DMS 273 (cell line): Measurements from ENCODE around the gene PIK3R6.
A peak's percentile ranks its signal among the peaks of the same experiment; 100 is the strongest.
"Not testable (repeated sequence)": the region's sequence is repeated elsewhere in the genome, so short reads cannot be mapped to it uniquely, and the experiment has no call there.

ENCODE experiments used
- DNase-seq: peaks from one replicate; lab custom pipeline; 2025; ENCODE audit not compliant: unreplicated experiment; lab: John Stamatoyannopoulos, UW

PIK3R6 gene

DNA sequence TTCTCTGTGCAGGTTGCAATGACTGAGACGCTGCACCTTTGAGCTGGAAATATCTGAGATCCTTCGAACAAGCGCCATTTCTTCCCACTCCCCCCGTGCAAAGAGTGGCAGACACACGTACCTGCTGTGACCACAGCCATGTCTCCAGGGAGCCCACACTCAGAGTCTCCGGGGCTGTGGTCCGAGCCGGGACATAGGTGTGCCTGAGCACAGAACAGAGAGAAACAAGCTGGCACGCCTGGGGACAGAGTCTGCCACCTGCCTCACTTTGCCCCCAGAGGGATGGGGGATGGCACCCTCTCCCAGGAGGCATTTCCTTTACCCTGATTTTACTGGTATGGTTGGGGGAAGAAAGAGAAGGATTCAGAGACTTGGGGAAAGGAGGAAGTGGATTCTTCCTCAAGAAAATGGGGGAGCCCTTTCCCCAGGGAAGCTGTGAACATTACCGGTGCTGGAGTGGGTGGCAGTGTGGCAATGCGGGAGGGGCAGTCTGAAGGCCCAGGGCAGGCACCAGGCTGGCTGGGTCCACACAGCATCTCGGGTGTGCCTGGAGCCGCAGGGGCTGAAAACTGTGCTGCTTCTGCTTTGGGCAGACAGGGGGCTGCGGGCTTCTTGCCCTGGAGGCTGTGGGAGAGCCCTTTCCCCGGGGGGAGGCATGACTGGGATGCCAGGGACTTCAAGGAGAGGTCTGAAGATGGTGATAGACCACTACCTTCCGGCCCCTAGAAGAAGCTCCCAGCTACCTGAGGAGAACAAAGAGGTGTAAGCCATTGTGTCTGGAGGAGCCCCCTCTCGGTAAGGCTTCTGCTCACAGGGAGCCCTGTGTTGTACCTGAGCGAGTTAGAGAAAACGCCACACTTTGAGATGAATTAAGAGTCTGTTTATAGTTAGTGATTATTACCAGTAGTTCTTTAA, 6.6 kb upstream of the PIK3R6 start:
- DNase-seq = no peak

GRCh38 chr17:8872705-8873435, 5.4 kb upstream of the PIK3R6 start:
- DNase-seq = no peak

DNA sequence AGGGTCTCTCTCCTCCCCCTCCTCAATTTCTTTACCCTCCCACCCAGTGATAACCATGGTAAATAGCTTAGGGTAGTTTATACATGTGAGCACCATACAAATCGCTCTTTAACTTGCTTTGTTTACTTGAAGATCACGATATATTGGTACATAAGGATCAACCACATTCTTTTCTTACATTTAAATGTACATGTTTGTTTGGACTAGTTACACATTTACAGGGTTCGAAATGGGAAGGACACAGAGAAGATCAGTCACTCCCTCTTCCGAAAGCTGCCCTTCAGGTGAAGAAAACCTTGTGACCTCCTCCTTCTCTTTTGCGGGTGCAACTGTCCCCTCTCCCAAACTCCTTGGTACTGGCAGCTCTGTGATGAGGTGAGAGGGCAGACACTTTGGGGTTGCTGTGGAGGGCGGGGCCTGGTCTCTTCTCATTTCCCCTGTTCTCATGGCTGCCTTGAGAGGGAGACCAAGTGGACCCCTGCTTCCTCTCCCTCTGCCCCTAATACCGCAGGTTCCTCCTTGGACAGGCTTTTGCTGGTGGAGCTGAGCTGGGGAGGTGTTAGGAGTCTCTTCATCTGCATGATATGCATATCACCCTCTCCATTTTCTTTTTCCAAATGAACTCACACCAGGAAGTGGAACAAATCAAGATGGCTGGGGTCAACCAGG, 4.7 kb upstream of the PIK3R6 start:
- no peak for DNase-seq

DNA sequence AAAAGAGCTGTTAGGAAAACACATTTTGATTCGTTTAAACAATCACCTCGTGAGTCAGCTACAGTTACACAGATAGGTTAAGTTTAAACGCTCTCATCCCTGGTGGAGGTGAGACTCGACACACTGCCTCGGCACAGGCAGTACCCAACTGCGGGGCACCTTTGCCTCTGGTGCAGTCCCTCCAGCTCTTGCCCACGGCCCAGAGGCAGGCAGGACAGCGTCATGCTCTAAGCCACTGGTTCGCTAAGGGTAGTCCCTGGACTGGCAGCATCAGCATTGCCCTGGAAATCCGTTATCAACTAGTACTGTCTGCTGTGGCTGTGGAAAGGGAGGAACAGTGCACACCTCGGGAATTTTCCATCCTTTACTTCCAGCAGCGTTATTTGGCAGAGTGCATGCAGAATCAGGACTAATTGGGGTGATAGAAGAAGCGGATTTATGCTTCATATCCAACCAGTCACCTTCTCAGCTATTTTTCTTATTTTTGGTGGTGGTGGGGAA, 3.7 kb upstream of the PIK3R6 start:
- no peak for DNase-seq

GRCh38 chr17:8870406-8871040, 3.0 kb upstream of the PIK3R6 start:
- DNase-seq = no peak

GRCh38 chr17:8869114-8869815, 1.8 kb upstream of the PIK3R6 start:
- DNase-seq = no peak

- DNase-seq = no peak
Measured at GRCh38 chr17:8868529-8868951, 1.1 kb upstream of the PIK3R6 start.

DNA sequence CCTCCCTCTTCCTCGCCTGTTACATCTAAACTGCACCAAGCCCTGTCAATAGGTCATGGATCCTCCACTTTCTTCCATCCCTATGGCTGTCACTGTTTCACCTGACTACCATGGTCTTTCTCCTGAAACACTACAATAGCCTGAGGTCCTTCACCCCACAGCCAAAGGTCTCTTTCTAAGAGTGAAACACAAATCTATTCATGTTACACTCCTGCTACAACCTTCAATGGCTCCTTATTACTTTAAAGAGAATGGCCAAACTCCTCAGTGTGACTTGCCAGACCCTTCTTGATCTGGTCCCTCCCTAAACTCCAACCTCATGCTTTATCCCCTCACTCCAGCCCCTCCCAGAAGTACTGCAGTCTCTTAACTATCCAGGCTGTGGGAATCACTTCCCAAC, 618 bp upstream of the PIK3R6 start:
- DNase-seq = no peak

DNA sequence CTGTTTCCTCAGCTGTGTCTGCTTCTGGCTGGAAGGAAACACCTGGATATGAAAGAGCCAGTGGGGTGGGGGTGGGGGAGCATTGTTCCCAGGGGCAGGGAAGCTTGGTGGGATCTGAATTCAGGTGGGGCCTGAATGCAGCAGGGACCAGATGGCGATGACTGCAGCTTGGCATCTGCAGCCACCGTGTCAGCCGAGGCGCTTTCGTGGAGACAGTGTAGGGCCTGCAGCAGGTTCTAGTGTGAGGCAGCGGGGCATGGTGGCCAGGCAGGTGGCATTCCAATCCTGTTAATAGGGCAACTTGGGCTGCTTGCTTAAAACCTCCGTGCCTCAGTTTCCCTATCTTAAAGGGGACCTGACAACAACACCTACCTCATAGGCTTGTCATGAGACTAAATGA, 1.7 kb downstream of the PIK3R6 start:
- no peak for DNase-seq

DNA sequence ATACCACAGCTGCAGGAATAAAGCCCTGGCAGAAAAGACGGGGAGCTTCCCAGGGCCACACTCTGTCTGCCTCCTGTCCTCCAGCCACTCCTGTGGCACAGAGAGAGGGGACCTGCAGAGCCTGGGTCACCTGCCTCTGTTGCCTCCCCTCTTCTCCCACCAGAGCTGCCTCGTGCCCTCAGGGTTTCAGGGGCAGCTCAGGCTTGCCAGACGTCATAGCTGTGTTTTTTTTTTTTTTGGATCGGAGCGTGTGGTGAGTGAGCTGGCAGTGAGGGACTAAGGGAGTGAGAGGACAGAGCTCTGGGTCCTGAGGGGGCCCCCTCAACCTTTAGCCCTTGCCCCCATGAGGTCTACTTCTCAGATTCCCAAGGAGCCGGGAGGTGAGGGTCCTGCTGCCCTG, 2.1 kb downstream of the PIK3R6 start:
- no peak for DNase-seq

DNA sequence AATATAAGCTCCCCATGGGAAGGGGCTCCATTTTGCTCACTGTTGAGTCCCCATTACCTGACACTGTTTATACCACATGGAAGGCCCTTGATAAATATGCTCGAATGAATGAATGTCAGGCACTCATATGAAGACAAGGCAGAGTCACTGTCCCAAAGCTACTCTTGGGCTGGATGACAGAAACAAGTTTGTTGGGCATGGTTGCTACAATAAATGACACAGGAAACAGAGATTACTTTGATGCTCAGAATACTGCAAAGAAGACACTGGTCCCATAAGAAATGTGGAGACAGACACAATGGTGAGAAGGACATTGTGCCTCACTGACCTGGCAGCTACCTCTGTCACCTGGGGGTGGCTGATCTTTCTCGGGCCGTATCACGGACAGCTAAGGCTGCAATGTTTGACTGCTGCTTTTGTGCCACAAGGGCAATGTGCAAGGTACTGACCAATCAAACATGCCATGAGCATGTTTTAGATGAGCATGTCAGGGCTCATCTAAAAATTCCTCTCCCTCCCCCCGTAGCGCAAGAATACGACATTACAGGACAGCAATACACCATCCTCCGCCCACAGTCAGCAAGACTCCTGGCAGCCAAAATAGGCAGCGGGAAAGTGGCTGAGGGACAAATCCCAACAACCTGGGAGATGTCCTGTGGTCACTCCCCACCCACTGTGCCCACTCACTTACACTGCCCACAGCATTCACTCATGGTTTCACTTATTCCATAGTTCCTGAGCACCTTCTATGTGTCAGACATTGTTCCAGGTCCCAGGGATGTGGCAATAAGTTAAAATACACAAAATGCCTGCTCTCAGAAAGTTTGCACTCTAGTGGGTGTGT, 5.0 kb downstream of the PIK3R6 start:
- DNase-seq = no peak

- no peak for DNase-seq
Measured at GRCh38 chr17:8861495-8862181, 5.8 kb downstream of the PIK3R6 start.

GRCh38 chr17:8859804-8860430, 7.6 kb downstream of the PIK3R6 start:
- no peak for DNase-seq

DNA sequence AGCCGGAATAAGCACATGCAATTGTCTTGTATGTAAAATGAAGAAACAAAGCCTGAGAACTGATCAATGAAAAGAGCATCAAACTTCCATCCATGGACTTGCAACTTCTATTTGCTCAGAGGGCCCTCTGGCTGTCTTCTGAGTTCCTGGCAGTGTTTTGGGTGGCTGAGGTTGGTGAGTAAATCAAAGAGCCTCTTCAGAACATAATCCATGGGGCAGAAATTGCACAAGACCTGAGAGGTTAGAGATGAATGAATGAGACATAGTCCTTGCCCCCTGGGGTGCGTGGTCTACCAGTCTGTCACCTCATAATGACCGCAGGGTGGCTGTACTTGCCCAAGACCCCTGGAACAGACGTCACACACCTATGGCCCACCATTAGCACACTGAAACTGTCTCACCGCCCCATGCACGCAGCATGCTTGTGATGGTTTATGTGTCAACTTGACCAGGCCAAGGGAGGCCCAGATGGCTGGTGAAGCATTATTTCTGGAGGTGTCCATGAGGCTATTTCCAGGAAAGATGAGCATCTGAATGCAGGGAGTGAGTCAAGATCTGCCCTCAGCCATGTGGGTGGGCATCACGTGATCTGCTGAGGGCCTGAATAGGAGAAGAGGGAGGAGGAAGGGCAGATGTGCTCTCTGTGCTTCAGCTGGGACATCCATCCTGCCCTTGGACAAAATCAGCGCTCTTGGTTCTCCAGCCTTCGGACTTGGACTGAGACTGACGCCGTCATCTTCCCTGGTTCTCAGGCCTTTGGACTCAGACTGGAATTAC, 8.3 kb downstream of the PIK3R6 start:
- no peak for DNase-seq

- no peak for DNase-seq
Measured at GRCh38 chr17:8857919-8858318, 9.6 kb downstream of the PIK3R6 start.

DNA sequence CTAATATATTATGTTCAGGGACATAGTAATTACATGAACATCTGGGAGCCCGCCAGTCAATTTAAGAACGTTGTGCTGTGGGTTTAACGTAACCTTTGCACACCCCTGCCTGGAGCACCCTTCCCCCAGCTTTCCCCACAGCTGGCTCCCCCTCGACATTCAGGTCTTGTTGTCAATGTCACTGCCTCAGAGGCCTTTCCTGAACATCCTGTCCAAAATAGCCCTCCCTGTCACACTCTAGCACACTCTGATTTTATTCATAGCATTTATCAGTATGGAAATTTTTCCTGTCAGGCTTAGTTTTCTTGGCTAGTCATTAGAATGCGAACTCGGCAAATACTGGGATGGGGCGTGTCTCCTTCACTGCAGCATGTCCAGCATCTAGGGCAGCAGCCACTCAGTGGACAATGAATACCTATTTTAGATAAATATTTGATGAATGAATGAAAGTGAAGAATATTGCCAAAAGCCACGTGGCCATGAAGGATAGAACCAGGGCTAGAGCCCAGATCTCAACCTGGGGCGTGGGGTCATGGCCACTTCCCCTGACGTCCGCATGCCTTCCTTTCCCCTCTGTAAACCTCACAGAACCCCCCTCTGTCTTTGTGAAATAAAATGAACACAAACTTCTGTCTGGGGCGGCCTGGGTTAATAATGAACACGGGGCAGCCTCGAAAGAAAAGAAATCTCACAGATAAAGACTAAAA, 10.5 kb downstream of the PIK3R6 start:
- DNase-seq = peak; percentile 57

- DNase-seq = not testable (repeated sequence)
Measured at GRCh38 chr17:8856205-8856603, 11.3 kb downstream of the PIK3R6 start.
